ENCODE measurements around the gene WDR88. TPM values are rescaled to one million over a fixed set of nuclear protein-coding genes. Genes with fewer than 3 reads are reported as not detected.

The WDR88 gene
- total and polyA plus RNA-seq, 2 of the 13 experiments (the other 11 are each of a cell fraction or from before 2014, with no cell fraction given) = not detected

DNA sequence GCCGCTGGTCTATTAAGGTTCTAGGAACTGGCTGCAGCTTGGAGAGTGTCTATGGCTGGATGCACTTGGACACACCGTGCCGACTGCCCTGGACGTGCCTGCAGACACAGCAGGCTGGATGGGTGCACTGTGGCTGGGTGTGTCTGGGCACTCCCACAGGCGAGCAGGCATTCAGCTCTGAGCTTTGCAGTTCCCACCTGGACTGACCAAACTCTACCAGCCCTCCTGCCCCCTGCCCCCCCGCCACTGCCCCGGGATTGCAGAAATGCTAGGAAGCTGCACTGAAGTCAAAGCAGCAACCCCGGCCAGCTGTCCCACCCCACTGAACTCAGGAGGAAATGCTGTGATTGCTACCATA is 55.2 kb downstream of the WDR88 start:
- no peak overlapping the region for H3K9ac ChIP-seq (ENCODE audit: insufficient read depth, low read depth, low read length)
- H3K4me2 ChIP-seq (ENCODE audit: low read depth, low read length) = no peak overlapping the region
- 56% methylated on average over 3 of the region's 8 CpGs for WGBS (ENCODE audit: low lambda C conversion rate)
- H3K36me3 ChIP-seq (replicated peaks in 1 of 2; ENCODE audit: control insufficient read depth in 1 of 2, insufficient read depth in 2 of 2, low read length in 2 of 2) = no peaks in the 10 kb centered on the region
- DNase-seq (ENCODE audit: low spot score) (no peak), ATAC-seq (peak; percentile 43), FAIRE-seq (no peak)
- no peak overlapping the region for H3K4me3 ChIP-seq (replicated peaks in 1 of 3; ENCODE audit: insufficient read depth in 1 of 3, low read depth in 2 of 3, low read length in 3 of 3)
- peaks cover 2 to 8% of the 10 kb centered on the region in 2 experiments; a peak in 2 of 5 replicates for H3K27me3 ChIP-seq (ENCODE audit: control insufficient read depth in 1 of 2, insufficient read depth in 2 of 2, low read length in 2 of 2)
- ChIA-PET CTCF (ENCODE audit: low intra/inter-chr PET ratio, low total read pairs) (no interaction called here), POLR2A (no interaction called here)
- no peaks in the 10 kb centered on the region for H4K20me1 ChIP-seq (ENCODE audit: insufficient read depth, low read length)
- no peaks in the 10 kb centered on the region for H3K9me3 ChIP-seq (ENCODE audit: low read length)
- in situ Hi-C loops (cut with HindIII; ENCODE audit: extremely low pct_ligation_motif_present, low pct_unique_long_range_greater_than_20kb) (no loop called here), intact Hi-C loops (cut with micrococcal nuclease; ENCODE audit: unreplicated experiment) (no loop called here)
- TF ChIP-seq HOXA7 (CRISPR knock-in tag; IDR thresholded peaks at IDR 0.05) (no peak), ZNF761 (CRISPR knock-in tag; conservative IDR thresholded peaks at IDR 0.05) (no peak), MED1 (CRISPR knock-in tag; IDR thresholded peaks at IDR 0.05) (no peak), HNRNPK (IDR thresholded peaks at IDR 0.05; ENCODE audit: low read depth, low read length, poor library complexity, severe bottlenecking) (no peak), CHD2 (IDR thresholded peaks at IDR 0.05; ENCODE audit: low read depth, low read length) (no peak), KDM2A (CRISPR knock-in tag; IDR thresholded peaks at IDR 0.05; ENCODE audit: borderline replicate concordance, low read depth) (no peak), HOXA9 (CRISPR knock-in tag; IDR thresholded peaks at IDR 0.05; ENCODE audit: borderline replicate concordance) (no peak), ZNF138 (CRISPR knock-in tag; IDR thresholded peaks at IDR 0.05; ENCODE audit: low read depth) (no peak), ZNF577 (CRISPR knock-in tag; IDR thresholded peaks at IDR 0.05; ENCODE audit: borderline replicate concordance, low read depth) (no peak), ZNF589 (CRISPR knock-in tag; conservative IDR thresholded peaks at IDR 0.05) (no peak), ZNF598 (CRISPR knock-in tag; IDR thresholded peaks at IDR 0.05; ENCODE audit: borderline replicate concordance) (no peak), BRD4 (CRISPR knock-in tag; IDR thresholded peaks at IDR 0.05) (no peak), ZIK1 (CRISPR knock-in tag; IDR thresholded peaks at IDR 0.05; ENCODE audit: borderline replicate concordance, low read depth) (no peak), SIN3B (IDR thresholded peaks at IDR 0.05; ENCODE audit: low read length) (no peak)
- TF ChIP-seq, protein P1, sequence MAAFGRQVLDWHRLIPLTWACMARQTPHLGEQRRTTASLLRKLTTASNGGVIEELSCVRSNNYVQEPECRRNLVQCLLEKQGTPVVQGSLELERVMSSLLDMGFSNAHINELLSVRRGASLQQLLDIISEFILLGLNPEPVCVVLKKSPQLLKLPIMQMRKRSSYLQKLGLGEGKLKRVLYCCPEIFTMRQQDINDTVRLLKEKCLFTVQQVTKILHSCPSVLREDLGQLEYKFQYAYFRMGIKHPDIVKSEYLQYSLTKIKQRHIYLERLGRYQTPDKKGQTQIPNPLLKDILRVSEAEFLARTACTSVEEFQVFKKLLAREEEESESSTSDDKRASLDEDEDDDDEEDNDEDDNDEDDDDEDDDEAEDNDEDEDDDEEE (CRISPR knock-in tag; IDR thresholded peaks at IDR 0.05) = no peak
- TF ChIP-seq, protein P2, sequence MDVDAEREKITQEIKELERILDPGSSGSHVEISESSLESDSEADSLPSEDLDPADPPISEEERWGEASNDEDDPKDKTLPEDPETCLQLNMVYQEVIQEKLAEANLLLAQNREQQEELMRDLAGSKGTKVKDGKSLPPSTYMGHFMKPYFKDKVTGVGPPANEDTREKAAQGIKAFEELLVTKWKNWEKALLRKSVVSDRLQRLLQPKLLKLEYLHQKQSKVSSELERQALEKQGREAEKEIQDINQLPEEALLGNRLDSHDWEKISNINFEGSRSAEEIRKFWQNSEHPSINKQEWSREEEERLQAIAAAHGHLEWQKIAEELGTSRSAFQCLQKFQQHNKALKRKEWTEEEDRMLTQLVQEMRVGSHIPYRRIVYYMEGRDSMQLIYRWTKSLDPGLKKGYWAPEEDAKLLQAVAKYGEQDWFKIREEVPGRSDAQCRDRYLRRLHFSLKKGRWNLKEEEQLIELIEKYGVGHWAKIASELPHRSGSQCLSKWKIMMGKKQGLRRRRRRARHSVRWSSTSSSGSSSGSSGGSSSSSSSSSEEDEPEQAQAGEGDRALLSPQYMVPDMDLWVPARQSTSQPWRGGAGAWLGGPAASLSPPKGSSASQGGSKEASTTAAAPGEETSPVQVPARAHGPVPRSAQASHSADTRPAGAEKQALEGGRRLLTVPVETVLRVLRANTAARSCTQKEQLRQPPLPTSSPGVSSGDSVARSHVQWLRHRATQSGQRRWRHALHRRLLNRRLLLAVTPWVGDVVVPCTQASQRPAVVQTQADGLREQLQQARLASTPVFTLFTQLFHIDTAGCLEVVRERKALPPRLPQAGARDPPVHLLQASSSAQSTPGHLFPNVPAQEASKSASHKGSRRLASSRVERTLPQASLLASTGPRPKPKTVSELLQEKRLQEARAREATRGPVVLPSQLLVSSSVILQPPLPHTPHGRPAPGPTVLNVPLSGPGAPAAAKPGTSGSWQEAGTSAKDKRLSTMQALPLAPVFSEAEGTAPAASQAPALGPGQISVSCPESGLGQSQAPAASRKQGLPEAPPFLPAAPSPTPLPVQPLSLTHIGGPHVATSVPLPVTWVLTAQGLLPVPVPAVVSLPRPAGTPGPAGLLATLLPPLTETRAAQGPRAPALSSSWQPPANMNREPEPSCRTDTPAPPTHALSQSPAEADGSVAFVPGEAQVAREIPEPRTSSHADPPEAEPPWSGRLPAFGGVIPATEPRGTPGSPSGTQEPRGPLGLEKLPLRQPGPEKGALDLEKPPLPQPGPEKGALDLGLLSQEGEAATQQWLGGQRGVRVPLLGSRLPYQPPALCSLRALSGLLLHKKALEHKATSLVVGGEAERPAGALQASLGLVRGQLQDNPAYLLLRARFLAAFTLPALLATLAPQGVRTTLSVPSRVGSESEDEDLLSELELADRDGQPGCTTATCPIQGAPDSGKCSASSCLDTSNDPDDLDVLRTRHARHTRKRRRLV (CRISPR knock-in tag; IDR thresholded peaks at IDR 0.05) = no peak
- TF ChIP-seq, protein P3, sequence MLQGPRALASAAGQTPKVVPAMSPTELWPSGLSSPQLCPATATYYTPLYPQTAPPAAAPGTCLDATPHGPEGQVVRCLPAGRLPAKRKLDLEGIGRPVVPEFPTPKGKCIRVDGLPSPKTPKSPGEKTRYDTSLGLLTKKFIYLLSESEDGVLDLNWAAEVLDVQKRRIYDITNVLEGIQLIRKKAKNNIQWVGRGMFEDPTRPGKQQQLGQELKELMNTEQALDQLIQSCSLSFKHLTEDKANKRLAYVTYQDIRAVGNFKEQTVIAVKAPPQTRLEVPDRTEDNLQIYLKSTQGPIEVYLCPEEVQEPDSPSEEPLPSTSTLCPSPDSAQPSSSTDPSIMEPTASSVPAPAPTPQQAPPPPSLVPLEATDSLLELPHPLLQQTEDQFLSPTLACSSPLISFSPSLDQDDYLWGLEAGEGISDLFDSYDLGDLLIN (CRISPR knock-in tag; IDR thresholded peaks at IDR 0.05; ENCODE audit: borderline replicate concordance) = no peak
- TF ChIP-seq, protein P4, sequence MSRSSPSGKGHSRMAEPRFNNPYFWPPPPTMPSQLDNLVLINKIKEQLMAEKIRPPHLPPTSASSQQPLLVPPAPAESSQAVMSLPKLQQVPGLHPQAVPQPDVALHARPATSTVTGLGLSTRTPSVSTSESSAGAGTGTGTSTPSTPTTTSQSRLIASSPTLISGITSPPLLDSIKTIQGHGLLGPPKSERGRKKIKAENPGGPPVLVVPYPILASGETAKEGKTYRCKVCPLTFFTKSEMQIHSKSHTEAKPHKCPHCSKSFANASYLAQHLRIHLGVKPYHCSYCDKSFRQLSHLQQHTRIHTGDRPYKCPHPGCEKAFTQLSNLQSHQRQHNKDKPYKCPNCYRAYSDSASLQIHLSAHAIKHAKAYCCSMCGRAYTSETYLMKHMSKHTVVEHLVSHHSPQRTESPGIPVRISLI (CRISPR knock-in tag; IDR thresholded peaks at IDR 0.05; ENCODE audit: borderline replicate concordance) = no peak
- H3K79me2 ChIP-seq (ENCODE audit: insufficient read depth, low read length) = no peaks in the 10 kb centered on the region
- no peak overlapping the region for H2AFZ ChIP-seq (ENCODE audit: low read length)
- no peak overlapping the region for H3K27ac ChIP-seq (ENCODE audit: extremely low read length, insufficient read depth, low read length)
- no TSS peak for BruUV-seq (replicated peaks)
- H3K4me1 ChIP-seq (ENCODE audit: insufficient read depth, low read length) = no peaks in the 10 kb centered on the region
